Measurements from ENCODE around the gene OPCML.

OPCML gene

DNA sequence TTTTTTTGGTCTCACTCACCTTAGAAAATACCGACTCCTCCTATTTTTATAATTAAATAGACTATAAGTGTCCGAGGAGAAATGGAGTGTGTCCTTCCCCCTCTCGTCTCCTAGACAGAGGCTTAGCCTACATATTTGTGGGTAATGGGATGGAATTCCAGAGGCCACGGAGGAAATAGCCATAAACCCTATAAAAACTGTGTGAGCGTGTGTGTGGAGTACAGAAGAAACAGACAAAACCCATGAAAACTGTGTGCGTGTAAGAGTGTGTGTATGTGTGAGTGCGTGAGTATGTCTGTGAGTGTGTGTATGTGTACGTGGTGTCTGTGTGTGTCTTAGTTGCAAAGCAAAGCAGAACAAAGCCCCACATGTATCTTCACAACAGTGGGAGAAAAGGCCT lies 883.5 kb downstream of the OPCML start:
- H3K4me3 ChIP-seq (replicated peaks; ENCODE audit: low read depth, low read length): no peak overlapping the region
- DNase-seq (ENCODE audit: low read depth): no peak
- TF ChIP-seq, protein P1, sequence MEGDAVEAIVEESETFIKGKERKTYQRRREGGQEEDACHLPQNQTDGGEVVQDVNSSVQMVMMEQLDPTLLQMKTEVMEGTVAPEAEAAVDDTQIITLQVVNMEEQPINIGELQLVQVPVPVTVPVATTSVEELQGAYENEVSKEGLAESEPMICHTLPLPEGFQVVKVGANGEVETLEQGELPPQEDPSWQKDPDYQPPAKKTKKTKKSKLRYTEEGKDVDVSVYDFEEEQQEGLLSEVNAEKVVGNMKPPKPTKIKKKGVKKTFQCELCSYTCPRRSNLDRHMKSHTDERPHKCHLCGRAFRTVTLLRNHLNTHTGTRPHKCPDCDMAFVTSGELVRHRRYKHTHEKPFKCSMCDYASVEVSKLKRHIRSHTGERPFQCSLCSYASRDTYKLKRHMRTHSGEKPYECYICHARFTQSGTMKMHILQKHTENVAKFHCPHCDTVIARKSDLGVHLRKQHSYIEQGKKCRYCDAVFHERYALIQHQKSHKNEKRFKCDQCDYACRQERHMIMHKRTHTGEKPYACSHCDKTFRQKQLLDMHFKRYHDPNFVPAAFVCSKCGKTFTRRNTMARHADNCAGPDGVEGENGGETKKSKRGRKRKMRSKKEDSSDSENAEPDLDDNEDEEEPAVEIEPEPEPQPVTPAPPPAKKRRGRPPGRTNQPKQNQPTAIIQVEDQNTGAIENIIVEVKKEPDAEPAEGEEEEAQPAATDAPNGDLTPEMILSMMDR (IDR thresholded peaks at IDR 0.05; ENCODE audit: low read length, missing control alignments): no peak

DNA sequence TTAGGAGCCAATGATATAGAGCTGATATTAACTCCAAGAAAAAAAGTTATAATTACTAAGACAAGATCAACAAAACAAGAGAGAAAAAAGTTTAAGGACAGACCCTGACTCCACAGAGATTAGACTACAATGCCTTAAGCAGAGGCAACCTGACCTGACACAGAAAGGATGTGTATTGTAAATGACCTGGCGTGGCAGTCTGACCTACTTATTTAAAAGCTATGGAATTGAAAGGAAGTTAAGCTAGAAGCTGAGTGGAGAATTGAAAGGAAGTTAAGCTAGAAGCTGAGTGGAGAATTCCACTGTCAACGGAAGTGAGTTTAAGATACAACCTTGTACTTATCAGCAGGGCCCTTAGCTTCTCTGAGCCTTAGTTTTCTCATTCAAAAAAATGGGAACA lies 885.4 kb downstream of the OPCML start:
- no peak for DNase-seq (ENCODE audit: low read depth)
- TF ChIP-seq, protein P1 (IDR thresholded peaks at IDR 0.05; ENCODE audit: low read length, missing control alignments): no peak
- H3K4me3 ChIP-seq (replicated peaks; ENCODE audit: low read depth, low read length): no peak overlapping the region

DNA sequence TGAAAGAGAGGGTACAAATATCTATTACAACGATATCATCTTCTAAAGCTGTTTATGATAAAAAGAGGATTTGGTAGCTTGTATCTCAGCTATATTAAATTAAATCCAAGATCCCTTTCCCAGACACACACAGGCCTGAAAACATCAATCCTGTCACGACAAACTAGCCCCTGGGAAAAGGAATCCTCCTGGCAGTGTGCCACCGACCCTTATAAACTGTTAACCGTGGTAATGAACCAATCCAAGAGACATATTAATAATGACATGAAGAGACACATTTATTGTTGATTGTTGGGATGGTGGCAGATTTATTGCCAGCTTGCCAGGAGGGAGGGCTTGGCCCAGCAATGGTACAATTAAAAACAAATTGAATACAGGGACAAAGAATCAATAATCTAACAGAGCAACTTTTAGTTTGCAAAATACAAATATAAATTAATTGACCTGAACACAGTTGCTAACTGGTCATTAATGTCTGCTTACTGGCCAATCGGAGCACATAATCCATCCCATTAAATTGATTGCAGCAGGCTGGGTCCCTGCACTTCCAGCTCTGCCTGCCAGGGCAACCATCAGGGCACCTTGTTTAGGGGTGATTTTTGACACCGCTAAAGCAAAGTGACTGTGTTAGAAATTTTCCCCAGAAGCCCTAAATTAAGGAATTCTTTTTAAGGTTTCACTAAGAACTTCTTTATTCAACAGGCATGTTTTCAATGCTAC lies 887.6 kb downstream of the OPCML start:
- no peak overlapping the region for H3K4me3 ChIP-seq (replicated peaks; ENCODE audit: low read depth, low read length)
- TF ChIP-seq, protein P1 (IDR thresholded peaks at IDR 0.05; ENCODE audit: low read length, missing control alignments): no peak
- no peak for DNase-seq (ENCODE audit: low read depth)

DNA sequence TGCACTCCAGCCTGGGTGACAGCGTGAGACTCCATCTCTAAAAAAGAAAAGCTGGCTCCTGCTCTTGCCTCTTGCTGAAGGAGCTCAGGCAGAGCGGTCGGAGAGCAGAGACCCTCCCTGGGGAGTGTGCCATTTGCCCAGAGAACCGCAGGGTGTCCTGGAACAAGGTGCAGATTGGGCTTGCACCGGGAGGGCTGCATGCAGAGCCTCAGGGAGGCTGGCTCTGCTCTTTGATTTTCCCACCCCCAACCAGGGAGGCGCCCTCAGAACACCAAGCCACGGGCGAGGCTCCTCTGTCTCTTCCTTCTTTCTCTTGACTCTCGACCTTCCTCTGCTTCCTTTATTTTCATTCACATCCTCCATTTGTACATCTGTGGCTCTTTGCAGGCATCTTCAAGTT lies 889.1 kb downstream of the OPCML start:
- TF ChIP-seq, protein P1 (IDR thresholded peaks at IDR 0.05; ENCODE audit: low read length, missing control alignments): no peak
- no peak for DNase-seq (ENCODE audit: low read depth)
- H3K4me3 ChIP-seq (replicated peaks; ENCODE audit: low read depth, low read length): no peak overlapping the region

DNA sequence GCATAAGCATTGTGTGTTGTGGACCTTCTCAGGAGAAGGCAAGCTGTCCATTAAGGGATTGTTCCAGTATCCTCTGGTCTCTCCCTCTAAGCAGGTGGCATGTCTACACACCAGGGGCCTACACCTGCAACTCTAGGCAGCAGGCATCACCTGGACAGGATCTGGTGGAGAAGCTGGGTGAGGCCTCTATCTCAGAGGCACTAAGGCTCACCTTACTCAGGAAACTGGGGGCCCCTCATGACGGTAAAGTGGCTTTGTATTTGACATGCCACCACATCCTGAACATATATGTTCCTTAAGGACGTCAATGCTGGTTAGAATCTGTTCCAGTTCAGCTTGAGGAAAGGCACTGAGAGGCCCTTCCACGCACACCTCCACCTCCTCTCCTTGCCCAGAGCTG lies 891.3 kb downstream of the OPCML start:
- TF ChIP-seq, protein P1 (IDR thresholded peaks at IDR 0.05; ENCODE audit: low read length, missing control alignments): no peak
- H3K4me3 ChIP-seq (replicated peaks; ENCODE audit: low read depth, low read length): no peak overlapping the region
- no peak for DNase-seq (ENCODE audit: low read depth)

DNA sequence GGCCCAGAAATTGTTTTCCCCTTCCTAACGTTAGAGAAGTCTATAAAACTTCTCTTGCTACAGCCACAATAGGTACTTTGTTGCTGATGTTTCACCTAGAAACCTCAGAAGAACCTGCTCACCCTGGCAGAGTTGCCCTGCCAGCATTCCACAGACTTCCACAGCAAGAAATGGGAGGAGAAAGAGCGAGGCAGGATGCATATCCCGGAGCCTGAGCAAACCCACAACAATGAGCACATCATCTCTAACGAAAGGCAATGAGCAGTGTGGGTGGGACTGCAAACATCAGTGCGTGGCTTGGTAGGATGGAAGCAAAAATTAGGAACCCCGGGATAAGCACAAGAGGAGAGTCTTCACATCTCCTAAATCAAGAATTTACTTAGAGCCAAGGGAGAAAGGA lies 892.3 kb downstream of the OPCML start:
- TF ChIP-seq, protein P1 (IDR thresholded peaks at IDR 0.05; ENCODE audit: low read length, missing control alignments): no peak
- no peak overlapping the region for H3K4me3 ChIP-seq (replicated peaks; ENCODE audit: low read depth, low read length)
- no peak for DNase-seq (ENCODE audit: low read depth)

DNA sequence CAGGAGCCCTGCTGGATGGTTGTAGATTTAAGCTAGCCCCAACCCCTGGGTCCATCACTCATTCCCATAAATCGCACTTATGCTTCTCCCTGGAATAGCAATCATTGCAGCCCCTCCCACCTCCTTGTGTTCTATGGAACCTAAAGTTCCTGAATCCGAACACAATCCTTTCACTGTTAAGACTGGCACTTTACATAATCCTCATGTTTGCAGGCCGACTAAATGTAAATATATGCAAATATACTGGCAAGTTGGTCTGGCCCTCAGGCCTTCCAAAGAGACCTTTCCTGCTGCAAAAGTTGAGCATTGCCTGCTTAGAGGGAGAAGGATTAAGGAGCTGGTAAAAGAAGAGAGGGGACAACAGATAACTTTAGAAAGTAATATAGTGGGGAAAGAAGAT lies 892.9 kb downstream of the OPCML start:
- TF ChIP-seq, protein P1 (IDR thresholded peaks at IDR 0.05; ENCODE audit: low read length, missing control alignments): no peak
- DNase-seq (ENCODE audit: low read depth): no peak
- no peak overlapping the region for H3K4me3 ChIP-seq (replicated peaks; ENCODE audit: low read depth, low read length)
